Activated naive CD4-positive, alpha-beta T cell treated with anti-CD3 and anti-CD28 coated beads, Interleukin-2, amount 10 ng/mL, durations not matched to agents 7 days and 5 days (primary cell): ENCODE results near the gene MICAL2.

Experiments
- CTCF ChIA-PET: fragments of 350-600 bp; sonication (Branson Sonifier 250); formaldehyde crosslinking; loops from one replicate; lab custom pipeline; 2021; ENCODE audit warnings: antibody characterized with exemption; lab: Charles Lee
- DNase-seq: peaks from one replicate; pipeline ENCODE4 v3.0.0-alpha.2; 2020
- H3K27ac Mint-ChIP-seq: one replicate; pipeline ENCODE4 v1.8.0; 2021; ENCODE audit warnings: mild to moderate bottlenecking, moderate library complexity, mixed read lengths
- H3K27me3 Mint-ChIP-seq: one replicate; pipeline ENCODE4 v1.8.0; 2021; ENCODE audit warnings: mild to moderate bottlenecking, mixed read lengths
- H3K36me3 Mint-ChIP-seq: one replicate; pipeline ENCODE4 v1.8.0; 2021; ENCODE audit warnings: mixed read lengths
- H3K4me1 Mint-ChIP-seq: one replicate; pipeline ENCODE4 v1.8.0; 2021; ENCODE audit warnings: mixed read lengths
- H3K4me3 Mint-ChIP-seq: one replicate; pipeline ENCODE4 v1.8.0; 2021; ENCODE audit warnings: mild to moderate bottlenecking, moderate library complexity, mixed read lengths
- H3K9me3 Mint-ChIP-seq: one replicate; pipeline ENCODE4 v1.8.0; 2021; ENCODE audit warnings: mixed read lengths

The MICAL2 gene

DNA sequence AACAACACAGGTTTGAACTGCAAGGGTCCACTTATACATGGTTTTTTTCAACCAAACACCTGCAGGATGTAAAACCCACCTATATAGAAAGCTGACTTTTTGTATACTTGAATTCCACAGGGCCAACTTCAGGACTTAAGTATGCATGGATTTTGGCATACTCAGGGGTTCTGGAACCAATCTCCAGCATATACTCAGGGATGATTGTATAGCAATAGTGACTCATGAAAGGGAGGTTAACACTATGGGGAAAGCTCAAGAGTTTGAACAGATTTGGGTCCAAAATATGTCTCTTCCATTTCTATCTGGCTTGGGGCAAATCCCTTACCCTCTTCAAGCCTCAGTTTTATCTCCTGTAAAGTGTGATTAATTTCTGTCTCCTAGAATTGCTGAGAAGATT lies 94.9 kb downstream of the MICAL2 start:
- no peak overlapping the region for H3K27ac Mint-ChIP-seq
- no peak overlapping the region for H3K4me3 Mint-ChIP-seq
- no peaks in the 10 kb centered on the region for H3K27me3 Mint-ChIP-seq
- DNase-seq, result no peak
- H3K9me3 Mint-ChIP-seq, result no peaks in the 10 kb centered on the region
- H3K4me1 Mint-ChIP-seq, result peaks cover 3% of the 10 kb centered on the region
- peaks cover 29% of the 10 kb centered on the region for H3K36me3 Mint-ChIP-seq
- CTCF ChIA-PET, result interaction anchor here (0.8 to 3.4 kb wide), 5 partner anchors 11 to 40 kb away, joined by 3 to 14 read pairs (median 4); no protein-coding TSS in a partner anchor

DNA sequence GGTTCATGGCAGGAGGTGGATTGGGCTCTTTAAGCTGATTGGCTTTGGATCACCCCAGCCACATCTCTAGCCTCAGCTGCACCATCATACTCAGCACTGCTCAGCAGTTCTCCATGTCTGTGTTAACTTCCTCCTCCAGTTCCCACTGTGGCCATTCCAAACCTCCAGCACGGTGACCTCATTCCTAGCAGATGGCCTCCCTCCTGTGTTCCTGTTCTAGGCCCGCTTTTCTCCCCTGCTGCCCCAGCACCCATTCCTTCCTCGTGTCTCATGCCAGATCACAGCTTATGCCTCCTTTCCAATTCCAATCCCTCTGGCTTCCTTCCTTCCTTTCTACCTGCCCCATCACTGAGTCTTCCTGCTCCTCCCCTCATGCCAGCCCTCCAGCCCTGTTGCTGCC lies 96.1 kb downstream of the MICAL2 start:
- Mint-ChIP-seq H3K9me3 (no peaks in the 10 kb centered on the region), H3K27ac (no peak overlapping the region), H3K4me1 (peaks cover 3% of the 10 kb centered on the region), H3K4me3 (no peak overlapping the region), H3K36me3 (peaks cover 32% of the 10 kb centered on the region), H3K27me3 (no peaks in the 10 kb centered on the region)
- DNase-seq, result no peak
- CTCF ChIA-PET, result interaction anchor here (1.1 to 3.4 kb wide), 4 partner anchors 18 to 74 kb away, joined by 3 to 14 read pairs (median 4); no protein-coding TSS in a partner anchor

DNA sequence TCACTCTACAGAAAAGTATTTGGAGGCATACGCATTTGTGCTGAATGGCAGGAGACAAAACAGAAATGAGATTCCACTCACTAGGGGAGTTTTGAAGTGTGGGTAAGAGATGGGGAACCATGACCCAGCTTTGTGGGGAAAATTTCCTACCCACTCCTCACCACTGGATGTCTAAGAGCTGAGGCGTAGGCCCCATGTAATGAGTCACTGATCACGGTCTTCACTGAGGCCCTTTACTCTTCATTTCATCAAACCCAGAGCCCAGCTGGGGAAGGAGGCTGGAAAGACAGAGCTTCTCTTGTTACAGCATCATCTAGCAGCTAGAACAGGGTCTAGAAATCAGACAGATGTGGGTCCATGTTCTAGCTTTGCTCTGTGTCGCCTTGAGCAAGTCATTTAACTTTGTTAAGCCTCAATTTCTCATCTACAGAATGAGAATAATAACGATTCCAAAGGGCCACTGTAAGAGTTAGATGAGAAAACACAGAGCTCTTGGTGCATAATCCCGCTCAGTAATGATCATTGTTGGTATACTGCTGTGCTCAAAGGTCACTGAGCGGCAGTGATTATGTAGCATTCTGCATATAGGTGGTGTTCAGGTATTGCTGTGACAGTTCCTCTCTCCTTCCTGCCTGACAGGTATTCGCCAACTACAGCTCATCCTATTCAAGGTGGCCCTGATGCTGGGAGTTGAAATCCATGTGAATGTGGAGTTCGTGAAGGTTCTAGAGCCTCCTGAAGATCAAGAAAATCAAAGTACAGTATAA lies 97.2 kb downstream of the MICAL2 start:
- no peak overlapping the region for H3K4me3 Mint-ChIP-seq
- H3K27me3 Mint-ChIP-seq, result no peaks in the 10 kb centered on the region
- CTCF ChIA-PET, result interaction anchor here (0.9 to 3.4 kb wide), 4 partner anchors 17 to 74 kb away, joined by 3 to 14 read pairs (median 4); no protein-coding TSS in a partner anchor
- H3K27ac Mint-ChIP-seq, result no peak overlapping the region
- DNase-seq, result no peak
- H3K36me3 Mint-ChIP-seq, result peaks cover 32% of the 10 kb centered on the region
- no peaks in the 10 kb centered on the region for H3K9me3 Mint-ChIP-seq
- peaks cover 3% of the 10 kb centered on the region for H3K4me1 Mint-ChIP-seq

DNA sequence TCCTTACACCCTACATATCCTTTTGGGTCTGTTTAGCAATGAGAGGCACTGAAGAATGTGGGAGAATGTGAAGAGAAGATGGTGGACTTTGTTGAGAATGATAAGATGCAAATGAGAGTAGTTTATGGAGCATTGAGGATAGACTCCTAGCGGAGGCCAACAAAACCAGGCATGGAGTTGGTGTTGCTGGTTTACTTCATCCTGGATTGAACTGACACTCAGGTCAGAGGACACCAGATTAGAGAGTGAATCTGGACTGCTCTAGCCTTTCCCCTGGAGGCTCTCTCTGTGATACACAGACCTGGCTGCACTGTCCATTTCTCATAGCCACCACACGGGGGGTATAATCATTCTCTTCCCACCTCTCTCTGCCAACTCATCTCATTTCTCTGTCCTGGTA lies 98.7 kb downstream of the MICAL2 start:
- H3K27me3 Mint-ChIP-seq, result no peaks in the 10 kb centered on the region

DNA sequence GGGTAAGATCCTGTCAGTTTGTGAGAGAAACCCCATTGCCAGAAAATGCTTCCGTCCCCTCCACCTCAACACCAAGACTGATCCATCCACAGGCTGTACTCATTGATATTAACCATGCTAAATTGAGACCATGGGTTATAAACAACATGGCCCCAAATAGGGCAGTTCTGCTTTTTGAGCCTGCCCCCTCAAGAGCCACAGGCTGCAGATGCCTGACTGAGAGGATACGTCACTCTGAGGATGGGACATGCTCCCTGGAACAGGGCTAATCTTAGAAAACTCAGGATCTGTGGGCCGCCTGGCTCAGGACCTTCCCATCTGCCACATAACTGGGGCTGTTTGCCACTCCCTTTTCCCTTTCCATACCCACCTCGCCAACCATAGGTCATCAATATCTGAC lies 99.8 kb downstream of the MICAL2 start:
- Mint-ChIP-seq H3K9me3 (no peaks in the 10 kb centered on the region), H3K4me3 (no peak overlapping the region), H3K27ac (no peak overlapping the region), H3K4me1 (peaks cover 3% of the 10 kb centered on the region), H3K36me3 (peaks cover 34% of the 10 kb centered on the region), H3K27me3 (no peaks in the 10 kb centered on the region)
- no peak for DNase-seq
- CTCF ChIA-PET, result interaction anchor here (0.8 kb wide), 1 partner anchor 77 kb away, joined by 3 read pairs; no protein-coding TSS in a partner anchor

More for the DNA sequence above, 98.7 kb downstream of the MICAL2 start:
- Mint-ChIP-seq H3K27ac (no peak overlapping the region), H3K9me3 (no peaks in the 10 kb centered on the region), H3K36me3 (peaks cover 35% of the 10 kb centered on the region), H3K4me1 (peaks cover 3% of the 10 kb centered on the region), H3K4me3 (no peak overlapping the region)
- CTCF ChIA-PET, result interaction anchor here (1.0 kb wide), 1 partner anchor 11 kb away, joined by 3 read pairs; no protein-coding TSS in a partner anchor
- DNase-seq, result no peak

DNA sequence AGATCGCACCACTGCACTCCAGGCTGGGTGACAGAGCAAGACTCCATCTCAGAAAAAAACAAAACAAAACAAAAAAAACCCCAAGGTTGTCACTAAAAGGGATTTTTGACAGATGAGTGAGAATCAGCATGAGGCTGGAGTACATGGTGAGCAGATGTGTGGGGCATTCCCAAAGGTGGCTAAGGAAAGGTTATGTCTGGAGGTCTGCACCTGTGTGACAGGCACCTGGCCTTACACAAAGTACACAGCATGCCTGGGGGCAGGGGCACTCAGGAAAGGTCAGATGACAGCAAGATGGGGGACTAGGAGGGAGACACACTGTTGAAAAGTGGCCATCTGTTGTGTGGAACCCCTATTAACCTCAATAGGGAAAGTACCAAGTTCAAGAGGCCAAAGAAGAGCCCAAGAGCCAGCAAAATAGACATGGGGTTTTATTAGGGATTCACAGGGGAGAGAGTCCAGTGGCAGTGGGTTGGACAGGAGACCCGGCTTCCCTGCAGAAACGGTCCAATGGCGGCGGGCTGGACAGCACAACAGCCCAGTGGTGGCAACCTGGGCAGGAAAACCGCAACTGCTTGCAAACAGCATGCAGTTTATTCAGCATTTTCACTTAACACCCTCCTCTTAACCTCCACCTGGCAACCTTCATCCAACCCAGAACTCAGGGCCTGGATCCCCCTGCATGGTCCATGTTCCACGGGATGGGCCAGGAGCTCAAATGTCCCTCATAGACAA lies 101.1 kb downstream of the MICAL2 start:
- CTCF ChIA-PET, result interaction anchor here (1.0 kb wide), 1 partner anchor 26 kb away, joined by 3 read pairs; no protein-coding TSS in a partner anchor
- Mint-ChIP-seq H3K4me3 (no peak overlapping the region), H3K9me3 (no peaks in the 10 kb centered on the region), H3K4me1 (peaks cover 3% of the 10 kb centered on the region), H3K36me3 (peaks cover 30% of the 10 kb centered on the region), H3K27me3 (no peaks in the 10 kb centered on the region), H3K27ac (no peak overlapping the region)
- no peak for DNase-seq

DNA sequence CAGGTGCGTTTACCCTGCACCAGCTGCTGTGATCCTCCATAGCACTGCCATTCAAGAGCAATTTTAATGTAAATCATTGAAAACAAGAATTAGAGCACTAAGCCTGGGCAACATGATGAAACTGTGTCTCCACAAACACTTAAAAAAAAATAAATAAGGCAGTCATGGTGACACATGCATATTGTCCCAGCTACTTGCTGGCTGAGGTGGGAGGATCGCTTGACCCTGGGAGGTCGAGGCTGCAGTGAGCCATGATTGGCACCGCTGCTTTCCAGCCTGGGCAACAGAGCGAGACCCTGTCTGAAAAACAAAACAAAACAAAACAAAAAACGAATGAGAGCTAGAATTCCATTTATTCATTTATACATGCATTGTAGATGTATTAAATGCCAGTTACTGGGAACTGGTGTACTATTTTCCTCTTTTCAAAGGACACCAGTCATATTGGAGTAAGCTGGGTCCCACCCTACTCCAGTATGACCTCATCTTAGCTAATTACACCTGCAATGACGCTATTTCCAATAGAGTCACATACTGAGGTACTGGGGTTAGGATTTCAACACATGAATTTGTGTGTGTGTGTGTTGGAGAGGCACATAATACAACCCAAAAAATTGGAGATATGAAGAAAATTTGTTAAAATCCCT lies 101.9 kb downstream of the MICAL2 start:
- Mint-ChIP-seq H3K36me3 (peaks cover 25% of the 10 kb centered on the region), H3K4me3 (no peak overlapping the region), H3K27ac (no peak overlapping the region), H3K27me3 (no peaks in the 10 kb centered on the region), H3K4me1 (no peaks in the 10 kb centered on the region), H3K9me3 (no peaks in the 10 kb centered on the region)
- CTCF ChIA-PET, result interaction anchor here (1.0 kb wide), 1 partner anchor 25 kb away, joined by 3 read pairs; no protein-coding TSS in a partner anchor
- no peak for DNase-seq

DNA sequence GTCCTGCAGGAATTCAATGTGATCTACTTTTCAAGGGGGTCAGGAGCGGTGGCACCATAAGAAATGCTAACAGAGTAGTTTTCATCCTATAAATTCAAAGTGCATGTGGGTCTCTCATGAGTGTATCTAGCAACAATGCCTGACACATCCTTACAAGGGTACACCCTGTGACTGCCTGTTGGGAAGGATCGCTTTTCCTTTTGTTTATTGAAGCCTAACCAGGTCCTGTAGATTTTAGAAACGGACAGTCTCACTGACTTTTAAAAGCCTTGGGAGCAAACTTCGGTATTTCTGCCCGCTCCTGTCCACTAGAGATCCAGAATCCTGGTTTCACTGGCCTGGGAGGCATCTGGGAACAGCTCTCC lies 102.4 kb downstream of the MICAL2 start:
- Mint-ChIP-seq H3K27ac (no peak overlapping the region), H3K4me1 (no peaks in the 10 kb centered on the region), H3K27me3 (no peaks in the 10 kb centered on the region), H3K4me3 (no peak overlapping the region), H3K36me3 (peaks cover 25% of the 10 kb centered on the region), H3K9me3 (no peaks in the 10 kb centered on the region)
- no peak for DNase-seq
- CTCF ChIA-PET, result interaction anchor here (1.0 kb wide), 1 partner anchor 24 kb away, joined by 3 read pairs; no protein-coding TSS in a partner anchor

DNA sequence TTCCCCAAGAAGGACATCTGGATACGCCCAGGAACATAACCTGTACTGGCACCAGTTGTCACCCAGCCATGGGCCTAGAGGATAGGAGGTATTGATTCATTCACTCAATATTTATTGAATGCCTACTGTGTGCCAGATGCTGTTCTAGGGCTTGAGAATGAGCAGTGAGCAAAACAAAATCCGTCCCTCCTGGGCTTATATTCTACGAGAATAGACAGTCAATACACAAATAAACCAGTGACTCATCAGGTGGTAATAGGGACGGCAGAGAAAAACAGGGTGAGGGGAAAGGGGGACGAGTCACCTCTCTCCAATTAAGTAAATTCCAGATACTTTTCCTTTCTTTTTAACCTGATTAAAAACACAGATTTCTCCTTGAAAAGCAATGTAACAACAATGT lies 103.5 kb downstream of the MICAL2 start:
- CTCF ChIA-PET, result no interaction called here
- no peaks in the 10 kb centered on the region for H3K9me3 Mint-ChIP-seq

DNA sequence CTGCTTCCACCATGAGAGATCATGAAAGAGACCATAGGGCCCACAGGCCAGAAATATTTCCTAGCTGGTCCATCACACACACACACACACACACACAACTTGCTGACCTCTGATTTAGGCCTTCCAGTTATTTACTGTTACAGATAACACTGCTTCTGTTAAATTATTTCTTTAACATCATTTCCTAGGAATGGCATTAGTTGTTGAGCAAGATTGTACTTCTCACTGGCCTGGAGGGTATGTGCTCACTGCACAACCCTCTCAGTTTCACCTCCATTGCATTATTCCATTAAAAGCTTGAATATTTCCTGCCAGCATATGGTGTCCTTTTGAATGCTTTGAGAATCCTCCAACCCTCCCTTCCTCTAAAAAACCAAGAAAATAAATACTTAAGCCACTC lies 104.4 kb downstream of the MICAL2 start:
- H3K36me3 Mint-ChIP-seq, result peaks cover 19% of the 10 kb centered on the region
- no peak for DNase-seq
- CTCF ChIA-PET, result interaction anchor here (0.7 kb wide), 1 partner anchor 9 kb away, joined by 4 read pairs; no protein-coding TSS in a partner anchor
- peak overlapping the region; percentile 2 for H3K27ac Mint-ChIP-seq
- no peaks in the 10 kb centered on the region for H3K9me3 Mint-ChIP-seq
- no peaks in the 10 kb centered on the region for H3K4me1 Mint-ChIP-seq
- H3K4me3 Mint-ChIP-seq, result no peak overlapping the region
- no peaks in the 10 kb centered on the region for H3K27me3 Mint-ChIP-seq

More for the DNA sequence above, 103.5 kb downstream of the MICAL2 start:
- no peaks in the 10 kb centered on the region for H3K27me3 Mint-ChIP-seq
- no peak overlapping the region for H3K4me3 Mint-ChIP-seq
- DNase-seq, result no peak
- H3K4me1 Mint-ChIP-seq, result no peaks in the 10 kb centered on the region
- no peak overlapping the region for H3K27ac Mint-ChIP-seq
- peaks cover 28% of the 10 kb centered on the region for H3K36me3 Mint-ChIP-seq

DNA sequence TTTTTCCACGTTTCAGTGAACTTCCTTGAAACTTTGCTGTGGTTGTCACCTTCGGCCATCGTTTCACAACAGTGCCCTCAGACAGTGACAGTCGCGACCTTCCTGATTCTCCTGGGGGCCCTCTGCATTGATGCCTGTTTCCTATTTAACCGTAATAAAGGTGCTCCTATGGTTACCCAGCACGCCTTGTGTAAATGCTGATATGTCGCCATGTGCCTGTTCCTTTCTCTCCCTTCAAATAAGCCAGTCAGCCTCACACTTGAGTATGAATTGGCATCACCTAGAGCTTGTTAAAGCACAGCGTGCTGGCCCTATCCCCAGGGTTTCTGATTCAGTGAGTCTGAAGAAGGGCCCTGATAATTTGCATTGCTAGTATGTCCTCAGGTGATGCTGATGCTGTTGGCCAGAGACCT lies 104.8 kb downstream of the MICAL2 start:
- Mint-ChIP-seq H3K36me3 (peaks cover 19% of the 10 kb centered on the region), H3K4me3 (no peak overlapping the region), H3K9me3 (no peaks in the 10 kb centered on the region), H3K27ac (peak overlapping the region; percentile 2), H3K4me1 (no peaks in the 10 kb centered on the region), H3K27me3 (no peaks in the 10 kb centered on the region)
- DNase-seq, result no peak
- CTCF ChIA-PET, result interaction anchor here (0.7 kb wide), 1 partner anchor 9 kb away, joined by 4 read pairs; no protein-coding TSS in a partner anchor

DNA sequence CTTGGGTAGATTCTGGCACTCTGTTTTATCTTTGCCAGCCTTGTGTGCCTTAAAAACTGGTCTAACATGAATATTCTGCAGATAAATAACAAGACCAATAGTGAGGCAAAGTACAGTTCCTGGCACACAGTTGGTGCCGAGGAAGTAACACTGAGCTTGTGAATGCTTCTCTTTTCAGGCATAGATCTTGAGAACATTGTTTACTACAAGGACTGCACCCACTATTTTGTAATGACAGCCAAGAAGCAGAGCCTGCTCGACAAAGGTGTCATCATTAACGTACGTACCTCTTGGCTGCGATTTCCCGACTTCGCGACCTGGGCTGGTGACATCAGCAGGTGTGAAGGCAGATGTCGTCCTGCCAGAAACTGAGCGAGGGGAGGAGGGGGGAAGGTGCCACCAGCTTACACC lies 105.7 kb downstream of the MICAL2 start:
- DNase-seq, result no peak
- Mint-ChIP-seq H3K27me3 (no peaks in the 10 kb centered on the region), H3K27ac (no peak overlapping the region), H3K36me3 (peaks cover 16% of the 10 kb centered on the region), H3K9me3 (no peaks in the 10 kb centered on the region), H3K4me1 (no peaks in the 10 kb centered on the region), H3K4me3 (no peak overlapping the region)
- CTCF ChIA-PET, result interaction anchor here (0.7 kb wide), 1 partner anchor 57 kb away, joined by 3 read pairs; no protein-coding TSS in a partner anchor

DNA sequence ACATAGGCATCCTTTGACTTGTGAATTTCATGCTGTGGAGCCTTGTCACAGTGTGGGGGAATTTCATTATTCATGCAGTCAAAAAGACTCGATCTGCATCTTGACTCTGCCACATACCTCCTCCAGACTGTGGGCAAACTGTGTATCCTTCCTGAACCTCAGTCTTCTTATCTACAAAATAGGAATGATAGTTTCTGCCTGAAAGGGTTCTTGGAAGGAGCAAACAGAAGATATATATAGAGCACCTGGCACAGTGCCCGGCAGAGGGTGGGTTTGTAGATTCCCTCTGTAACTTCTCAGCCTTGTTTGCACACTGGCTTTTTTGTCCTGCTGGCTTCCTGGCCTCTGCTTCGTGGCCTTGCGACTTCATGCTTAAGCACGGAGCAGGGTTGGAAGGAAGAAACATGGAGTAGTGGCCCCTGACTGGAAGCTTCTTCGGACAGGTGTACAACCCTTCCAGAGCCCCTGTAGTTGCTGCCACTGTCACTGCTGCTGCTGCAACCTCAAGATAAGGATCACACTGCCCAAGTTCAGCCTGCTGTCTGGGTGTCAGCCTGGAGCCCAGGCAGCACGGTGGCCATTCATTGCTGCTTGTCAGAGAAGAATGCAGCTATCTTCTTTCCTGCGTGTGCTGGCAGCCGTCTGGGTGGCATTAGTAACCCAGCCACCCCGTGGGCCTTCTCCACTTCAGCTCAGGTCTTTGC lies 106.4 kb downstream of the MICAL2 start:
- no peak for DNase-seq
- CTCF ChIA-PET, result no interaction called here
- H3K27ac Mint-ChIP-seq, result no peak overlapping the region

More for the DNA sequence above, 106.4 kb downstream of the MICAL2 start:
- Mint-ChIP-seq H3K27me3 (no peaks in the 10 kb centered on the region), H3K36me3 (peaks cover 21% of the 10 kb centered on the region), H3K4me1 (peaks cover 5% of the 10 kb centered on the region), H3K9me3 (no peaks in the 10 kb centered on the region), H3K4me3 (no peak overlapping the region)
